ENCODE measurements around the gene PRPS1.

- no peak for TF ChIP-seq CTCF (IDR thresholded peaks at IDR 0.05; ENCODE audit: low read depth, low read length)
- TF ChIP-seq EZH2phosphoT487 (IDR thresholded peaks at IDR 0.05; ENCODE audit: low read depth) = no peak
Observed at GRCh38 chrX:107599450-107599861, 28.9 kb upstream of the PRPS1 start.
